Measurements from ENCODE around the gene ISG20.

- TF ChIP-seq, protein P1, sequence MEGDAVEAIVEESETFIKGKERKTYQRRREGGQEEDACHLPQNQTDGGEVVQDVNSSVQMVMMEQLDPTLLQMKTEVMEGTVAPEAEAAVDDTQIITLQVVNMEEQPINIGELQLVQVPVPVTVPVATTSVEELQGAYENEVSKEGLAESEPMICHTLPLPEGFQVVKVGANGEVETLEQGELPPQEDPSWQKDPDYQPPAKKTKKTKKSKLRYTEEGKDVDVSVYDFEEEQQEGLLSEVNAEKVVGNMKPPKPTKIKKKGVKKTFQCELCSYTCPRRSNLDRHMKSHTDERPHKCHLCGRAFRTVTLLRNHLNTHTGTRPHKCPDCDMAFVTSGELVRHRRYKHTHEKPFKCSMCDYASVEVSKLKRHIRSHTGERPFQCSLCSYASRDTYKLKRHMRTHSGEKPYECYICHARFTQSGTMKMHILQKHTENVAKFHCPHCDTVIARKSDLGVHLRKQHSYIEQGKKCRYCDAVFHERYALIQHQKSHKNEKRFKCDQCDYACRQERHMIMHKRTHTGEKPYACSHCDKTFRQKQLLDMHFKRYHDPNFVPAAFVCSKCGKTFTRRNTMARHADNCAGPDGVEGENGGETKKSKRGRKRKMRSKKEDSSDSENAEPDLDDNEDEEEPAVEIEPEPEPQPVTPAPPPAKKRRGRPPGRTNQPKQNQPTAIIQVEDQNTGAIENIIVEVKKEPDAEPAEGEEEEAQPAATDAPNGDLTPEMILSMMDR (conservative IDR thresholded peaks at IDR 0.05; ENCODE audit: low read length): peak; percentile 28; the same call in 1 of the 2 replicates
- TF ChIP-seq EZH2phosphoT487 (IDR thresholded peaks at IDR 0.05; ENCODE audit: borderline replicate concordance): no peak
Measured at GRCh38 chr15:88638626-88639372, at the start of gene ISG20.

Measured in Loucy (cell line).